ENCODE results near the gene THADA. TPM values are rescaled to one million over a fixed set of nuclear protein-coding genes. Genes with fewer than 3 reads are reported as not detected.

Gene THADA
- total and polyA plus RNA-seq, 2 donors (not counting 3 experiments of a cell fraction or from before 2014, with no cell fraction given), result 22.6 to 25.3 TPM

DNA sequence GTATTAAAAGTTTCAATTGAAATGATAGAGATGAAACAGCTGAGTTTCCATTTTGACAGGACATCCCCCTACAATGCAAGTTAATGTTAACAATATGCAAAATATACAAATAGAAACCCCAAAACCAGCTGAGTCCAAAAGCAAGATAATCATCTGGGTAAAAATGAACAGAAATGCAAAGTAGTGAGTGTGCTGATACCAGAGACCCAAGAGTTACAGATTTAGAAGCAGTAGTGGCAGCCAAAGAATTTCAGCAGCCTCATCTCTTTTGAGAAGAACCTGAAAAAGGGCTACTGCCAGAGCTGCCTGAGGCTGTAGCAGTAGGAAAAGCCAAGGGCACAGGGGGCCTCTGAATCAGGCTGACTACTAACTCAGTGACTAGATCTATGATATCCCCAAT, 82.6 kb downstream of the THADA start:
- no peak overlapping the region for H3K4me2 ChIP-seq (ENCODE audit: insufficient read depth, low read length)
- dilution Hi-C loops (cut with MboI; ENCODE audit: extremely low pct_ligation_motif_present, low sequenced_read_pairs), result no loop called here

More for the DNA sequence above, 82.6 kb downstream of the THADA start:
- no peak overlapping the region for H2AFZ ChIP-seq (ENCODE audit: low read depth, low read length)
- no peak for DNase-seq (ENCODE audit: low read depth, low spot score)
- no peaks in the 10 kb centered on the region for H3K9me3 ChIP-seq (replicated peaks; ENCODE audit: control insufficient read depth, insufficient read depth, low read length)
- no peak overlapping the region for H3K9ac ChIP-seq (replicated peaks; ENCODE audit: extremely low read depth, insufficient read depth, low read length)
- ChIA-PET CTCF (interaction anchor here (1.0 kb wide), 1 partner anchor 64 kb away, joined by 3 read pairs; no protein-coding TSS in a partner anchor), POLR2A (no interaction called here)
- no peak overlapping the region for H3K27ac ChIP-seq (ENCODE audit: insufficient read depth, low read depth, low read length)
- no peak overlapping the region for H3K4me3 ChIP-seq (replicated peaks in 1 of 3; ENCODE audit: insufficient read depth in 1 of 3, low read depth in 1 of 3, low read length in 3 of 3)
- TF ChIP-seq FOS (IDR thresholded peaks at IDR 0.05; ENCODE audit: borderline replicate concordance, insufficient read depth, low read length), result no peak
- no peak for TF ChIP-seq POLR2AphosphoS5 (IDR thresholded peaks at IDR 0.05; ENCODE audit: insufficient read depth, low read depth, low read length)
- TF ChIP-seq, protein P1, sequence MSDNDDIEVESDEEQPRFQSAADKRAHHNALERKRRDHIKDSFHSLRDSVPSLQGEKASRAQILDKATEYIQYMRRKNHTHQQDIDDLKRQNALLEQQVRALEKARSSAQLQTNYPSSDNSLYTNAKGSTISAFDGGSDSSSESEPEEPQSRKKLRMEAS (IDR thresholded peaks at IDR 0.05; ENCODE audit: insufficient read depth, insufficient read length), result no peak
- TF ChIP-seq EZH2 (IDR thresholded peaks at IDR 0.05; ENCODE audit: borderline replicate concordance, low read depth, low read length, severe bottlenecking), result no peak
- TF ChIP-seq JUN (IDR thresholded peaks at IDR 0.05; ENCODE audit: borderline replicate concordance, insufficient read depth, insufficient read length, low read depth), result no peak
- TF ChIP-seq GATA2 (IDR thresholded peaks at IDR 0.05; ENCODE audit: insufficient read depth, insufficient read length, low read depth, low read length), result no peak
- no peak for TF ChIP-seq MYC (IDR thresholded peaks at IDR 0.05; ENCODE audit: low read depth, low read length)
- TF ChIP-seq, protein P2, sequence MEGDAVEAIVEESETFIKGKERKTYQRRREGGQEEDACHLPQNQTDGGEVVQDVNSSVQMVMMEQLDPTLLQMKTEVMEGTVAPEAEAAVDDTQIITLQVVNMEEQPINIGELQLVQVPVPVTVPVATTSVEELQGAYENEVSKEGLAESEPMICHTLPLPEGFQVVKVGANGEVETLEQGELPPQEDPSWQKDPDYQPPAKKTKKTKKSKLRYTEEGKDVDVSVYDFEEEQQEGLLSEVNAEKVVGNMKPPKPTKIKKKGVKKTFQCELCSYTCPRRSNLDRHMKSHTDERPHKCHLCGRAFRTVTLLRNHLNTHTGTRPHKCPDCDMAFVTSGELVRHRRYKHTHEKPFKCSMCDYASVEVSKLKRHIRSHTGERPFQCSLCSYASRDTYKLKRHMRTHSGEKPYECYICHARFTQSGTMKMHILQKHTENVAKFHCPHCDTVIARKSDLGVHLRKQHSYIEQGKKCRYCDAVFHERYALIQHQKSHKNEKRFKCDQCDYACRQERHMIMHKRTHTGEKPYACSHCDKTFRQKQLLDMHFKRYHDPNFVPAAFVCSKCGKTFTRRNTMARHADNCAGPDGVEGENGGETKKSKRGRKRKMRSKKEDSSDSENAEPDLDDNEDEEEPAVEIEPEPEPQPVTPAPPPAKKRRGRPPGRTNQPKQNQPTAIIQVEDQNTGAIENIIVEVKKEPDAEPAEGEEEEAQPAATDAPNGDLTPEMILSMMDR (IDR thresholded peaks at IDR 0.05; ENCODE audit: extremely low read depth in 1 of 2, insufficient read depth in 1 of 2, low read depth in 1 of 2, low read length in 2 of 2), result no peak
- TF ChIP-seq POLR2A (IDR thresholded peaks at IDR 0.05; ENCODE audit: low read depth, low read length), result no peak
- BruUV-seq (replicated peaks), result no TSS peak
- no peaks in the 10 kb centered on the region for H4K20me1 ChIP-seq (replicated peaks; ENCODE audit: control insufficient read depth, extremely low read depth, insufficient read depth, low read length)
- H3K9me1 ChIP-seq (replicated peaks; ENCODE audit: control insufficient read depth, extremely low read depth, insufficient read depth, low read length), result no peaks in the 10 kb centered on the region
- no peaks in the 10 kb centered on the region for H3K79me2 ChIP-seq (ENCODE audit: control insufficient read depth, insufficient read depth, low read length)
- no peaks in the 10 kb centered on the region for H3K4me1 ChIP-seq (ENCODE audit: control insufficient read depth, extremely low read depth, insufficient read depth, low read length)
- H3K36me3 ChIP-seq (ENCODE audit: control insufficient read depth in 2 of 2, extremely low read depth in 1 of 2, insufficient read depth in 2 of 2, low read length in 2 of 2), result no peaks in the 10 kb centered on the region
- no peak for FAIRE-seq
- H3K27me3 ChIP-seq (ENCODE audit: control insufficient read depth in 2 of 2, insufficient read depth in 2 of 2, low read length in 2 of 2), result no peaks in the 10 kb centered on the region
- intact Hi-C loops (cut with micrococcal nuclease), result no loop called here

Data from endothelial cell of umbilical vein (primary cell).